HCT116 (cell line): ENCODE measurements around the gene GRID2IP.

Experiments
- CEBPB ChIP-seq: IDR thresholded peaks from 2 replicates; pipeline ENCODE4 v1.6.1; 2012; ENCODE audit warnings: low read depth
- CTCF ChIP-seq, 3 experiments: fragments of 200-600 bp in 1 of 3; sonication (generic) in 1 of 3; IDR thresholded peaks in 2 of 3; conservative IDR thresholded peaks in 1 of 3; 2 replicates each; pipeline ENCODE4 v1.5.1; 2012 to 2017; ENCODE audit warnings: low read depth in 2 of 3, low read length in 2 of 3, antibody characterized with exemption in 1 of 3, borderline replicate concordance in 1 of 3, control low read depth in 1 of 3, mild to moderate bottlenecking in 1 of 3, mixed read lengths in 1 of 3, mixed run types in 1 of 3, moderate library complexity in 1 of 3; ENCODE audit not compliant: insufficient read depth in 1 of 3
- EZH2phosphoT487 ChIP-seq: fragments of 200-600 bp; IDR thresholded peaks from 2 replicates; pipeline ENCODE4 v1.6.1; 2018; ENCODE audit warnings: antibody characterized with exemption, borderline replicate concordance
- POLR2A ChIP-seq: IDR thresholded peaks from 2 replicates; pipeline ENCODE4 v1.7.0; 2011; ENCODE audit warnings: borderline replicate concordance; ENCODE audit not compliant: insufficient read depth, insufficient read length; ENCODE audit errors: extremely low read depth
- ZNF274 ChIP-seq: fragments of 200-500 bp; sonication (Bioruptor generic); IDR thresholded peaks from 2 replicates; pipeline ENCODE4 v1.6.1; 2014; ENCODE audit warnings: mild to moderate bottlenecking, low read depth, low read length, inconsistent platforms

GRCh38 chr7:6481445-6481844, 69.8 kb downstream of the GRID2IP start:
- TF ChIP-seq CEBPB (no peak), ZNF274 (no peak), POLR2A (no peak), CTCF (IDR thresholded peaks at IDR 0.05 in 2 of 3, conservative IDR thresholded peaks at IDR 0.05 in 1 of 3; ENCODE audit: borderline replicate concordance in 1 of 3, insufficient read depth in 1 of 3, low read depth in 2 of 3, low read length in 2 of 3) (no peak), EZH2phosphoT487 (no peak)
